Measurements from ENCODE around the gene SYNJ1.

- TF ChIP-seq SIN3A (IDR thresholded peaks at IDR 0.05; ENCODE audit: borderline replicate concordance, insufficient read depth, low read length) (no peak), REST (IDR thresholded peaks at IDR 0.05; ENCODE audit: insufficient read depth in 1 of 2, low read depth in 2 of 2, low read length in 2 of 2) (no peak), POLR2AphosphoS5 (IDR thresholded peaks at IDR 0.05; ENCODE audit: low read depth, low read length) (no peak)
Observed at GRCh38 chr21:32768530-32768929, 40.7 kb upstream of the SYNJ1 start.

Measured in PFSK-1 (cell line).